Body of pancreas (tissue), 4 donors: ENCODE results near the gene TENT5C. TPM values are rescaled to one million over a fixed set of nuclear protein-coding genes. Genes with fewer than 3 reads are reported as not detected.

Experiments
- ATAC-seq: fragments of 150-250 bp; one replicate; pipeline ENCODE4 v1.9.1; 2016
- DNase-seq, 4 donors: peaks; one replicate each; pipeline ENCODE4 v3.0.0-alpha.2; 2019
- H3K27ac ChIP-seq, 4 donors: fragments of 200-600 bp; sonication (generic); 1 replicate in 3 of 4; 2 replicates in 1 of 4; pipeline versions ENCODE4 v1.5.1 to v1.6.1; 2016 to 2019; ENCODE audit warnings: mild to moderate bottlenecking in 1 of 4, mixed read lengths in 1 of 4, moderate library complexity in 1 of 4
- H3K27me3 ChIP-seq, 2 donors: fragments of 200-600 bp; sonication (generic); one replicate each; pipeline ENCODE4 v1.6.0; 2016; ENCODE audit warnings: mild to moderate bottlenecking in 1 of 2
- H3K36me3 ChIP-seq, 2 donors: fragments of 200-600 bp; sonication (generic); replicated peaks in 1 of 2; 2 replicates each; pipeline ENCODE4 v1.5.1; 2016; ENCODE audit warnings: low read depth in 2 of 2; ENCODE audit not compliant: insufficient read depth in 1 of 2
- H3K4me1 ChIP-seq: fragments of 200-600 bp; sonication (generic); one replicate; pipeline ENCODE4 v1.6.0; 2016
- H3K4me3 ChIP-seq, 2 donors: fragments of 200-600 bp; sonication (generic); 1 replicate in 1 of 2; 2 replicates in 1 of 2; pipeline ENCODE4 v1.5.1; 2016 to 2019
- H3K9me3 ChIP-seq, 3 donors: fragments of 200-600 bp; sonication (generic); 1 replicate in 2 of 3; 2 replicates in 1 of 3; pipeline ENCODE4 v1.5.1; 2016
- CTCF ChIP-seq, 7 experiments: fragments of 450-650 bp in 4 of 7; fragments of 200-600 bp in 3 of 7; sonication (generic) in 3 of 7; IDR thresholded peaks; one replicate each; pipeline ENCODE4 v1.5.1; 2016 to 2019; ENCODE audit warnings: antibody characterized with exemption in 7 of 7
- POLR2A ChIP-seq, 3 donors: fragments of 450-650 bp; IDR thresholded peaks; one replicate each; pipeline ENCODE4 v1.6.1; 2016; ENCODE audit warnings: antibody characterized with exemption in 3 of 3, mild to moderate bottlenecking in 2 of 3
- WGBS, 2 donors: methylation state at CpG; one replicate each; pipeline ENCODE4 v1.1.5; 2017; 5-methylcytosine and 5-hydroxymethylcytosine counted together
- intact Hi-C: fragments of 100-400 bp; cut with DNase I; formaldehyde crosslinking; loops from one replicate; pipeline ENCODE4 v1.15.1; 2023
- total RNA-seq, 2 donors: library from RNA; depleted of rRNA; stranded (reverse); fragments of >200 nt; gene quantifications; one replicate each; pipeline ENCODE4 v1.1.0, GENCODE V29; 2016

Gene TENT5C
- total RNA-seq, 2 donors from 2014 or later = 30.0 to 39.7 TPM

GRCh38 chr1:117633068-117633345 is 27.2 kb downstream of the TENT5C start:
- peaks cover 62% of the 10 kb centered on the region for H3K4me1 ChIP-seq
- H3K9me3 ChIP-seq = no peaks in the 10 kb centered on the region
- ATAC-seq = no peak
- no peak overlapping the region for H3K4me3 ChIP-seq
- TF ChIP-seq POLR2A (IDR thresholded peaks at IDR 0.05) = no peak
- TF ChIP-seq CTCF (IDR thresholded peaks at IDR 0.05) = no peak
- no peaks in the 10 kb centered on the region for H3K36me3 ChIP-seq
- 32 to 39% methylated on average over 3 to 5 of the region's 5 CpGs for WGBS, 2 donors
- H3K27me3 ChIP-seq = no peaks in the 10 kb centered on the region
- DNase-seq = no peak
- H3K27ac ChIP-seq = peak overlapping the region; percentile 65 to 92 (median 90)
- intact Hi-C loops = no loop called here

GRCh38 chr1:117633423-117633822 is 27.6 kb downstream of the TENT5C start:
- intact Hi-C loops = no loop called here
- H3K4me3 ChIP-seq = no peak overlapping the region
- TF ChIP-seq CTCF (IDR thresholded peaks at IDR 0.05) = no peak
- no peak for TF ChIP-seq POLR2A (IDR thresholded peaks at IDR 0.05)
- ATAC-seq (peak; percentile 11), DNase-seq (peak; percentile 53 to 75 (median 71))
- H3K4me1 ChIP-seq = peaks cover 58% of the 10 kb centered on the region
- peak overlapping the region; percentile 65 to 92 (median 90) for H3K27ac ChIP-seq
- no peaks in the 10 kb centered on the region for H3K36me3 ChIP-seq
- 25 to 29% methylated on average over 6 to 7 of the region's 7 CpGs for WGBS, 2 donors
- no peaks in the 10 kb centered on the region for H3K27me3 ChIP-seq
- no peaks in the 10 kb centered on the region for H3K9me3 ChIP-seq

GRCh38 chr1:117633936-117634335 is 28.1 kb downstream of the TENT5C start:
- no peaks in the 10 kb centered on the region for H3K9me3 ChIP-seq
- H3K4me1 ChIP-seq = peaks cover 52% of the 10 kb centered on the region
- H3K4me3 ChIP-seq = no peak overlapping the region
- intact Hi-C loops = no loop called here
- peak overlapping the region; percentile 65 to 92 (median 90) for H3K27ac ChIP-seq
- TF ChIP-seq CTCF (IDR thresholded peaks at IDR 0.05) (no peak), POLR2A (IDR thresholded peaks at IDR 0.05) (no peak)
- H3K36me3 ChIP-seq = no peaks in the 10 kb centered on the region
- 86 to 87% methylated on average over 5 of the region's 5 CpGs for WGBS, 2 donors
- DNase-seq (no peak), ATAC-seq (no peak)
- H3K27me3 ChIP-seq = no peaks in the 10 kb centered on the region

- no peak for TF ChIP-seq CTCF (IDR thresholded peaks at IDR 0.05)
- TF ChIP-seq POLR2A (IDR thresholded peaks at IDR 0.05) = no peak
- Histone ChIP-seq H3K4me3 (no peak overlapping the region), H3K27me3 (no peaks in the 10 kb centered on the region), H3K4me1 (peaks cover 46% of the 10 kb centered on the region), H3K27ac (no peak overlapping the region), H3K9me3 (no peaks in the 10 kb centered on the region), H3K36me3 (no peaks in the 10 kb centered on the region)
- ATAC-seq = no peak
- intact Hi-C loops = no loop called here
- 93 to 95% methylated on average over 3 of the region's 3 CpGs for WGBS, 2 donors
- DNase-seq = no peak
Measured at GRCh38 chr1:117634631-117635030, 28.8 kb downstream of the TENT5C start.

- H3K9me3 ChIP-seq = no peaks in the 10 kb centered on the region
- no peaks in the 10 kb centered on the region for H3K27me3 ChIP-seq
- no peak for DNase-seq
- intact Hi-C loops = no loop called here
- peaks cover 34% of the 10 kb centered on the region for H3K4me1 ChIP-seq
- no peak overlapping the region for H3K4me3 ChIP-seq
- no peaks in the 10 kb centered on the region for H3K36me3 ChIP-seq
- no peak overlapping the region for H3K27ac ChIP-seq
- no peak for ATAC-seq
- TF ChIP-seq CTCF (IDR thresholded peaks at IDR 0.05) (no peak), POLR2A (IDR thresholded peaks at IDR 0.05) (no peak)
- 70 to 76% methylated on average over 3 of the region's 3 CpGs for WGBS, 2 donors
Measured at GRCh38 chr1:117635805-117636204, 30.0 kb downstream of the TENT5C start.
